Retina (tissue), 1 donor: ENCODE data around the gene SPPL2A.
A peak's percentile ranks its signal among the peaks of the same experiment; 100 is the strongest.

ENCODE experiments used
- DNase-seq: peaks from one replicate; pipeline ENCODE4 v3.0.0-alpha.2; 2016

The SPPL2A gene

GRCh38 chr15:50685976-50686468 is 79.5 kb downstream of the SPPL2A start:
- DNase-seq, result no peak

GRCh38 chr15:50685191-50685975 is 80.1 kb downstream of the SPPL2A start:
- peak; percentile 3 for DNase-seq

DNA sequence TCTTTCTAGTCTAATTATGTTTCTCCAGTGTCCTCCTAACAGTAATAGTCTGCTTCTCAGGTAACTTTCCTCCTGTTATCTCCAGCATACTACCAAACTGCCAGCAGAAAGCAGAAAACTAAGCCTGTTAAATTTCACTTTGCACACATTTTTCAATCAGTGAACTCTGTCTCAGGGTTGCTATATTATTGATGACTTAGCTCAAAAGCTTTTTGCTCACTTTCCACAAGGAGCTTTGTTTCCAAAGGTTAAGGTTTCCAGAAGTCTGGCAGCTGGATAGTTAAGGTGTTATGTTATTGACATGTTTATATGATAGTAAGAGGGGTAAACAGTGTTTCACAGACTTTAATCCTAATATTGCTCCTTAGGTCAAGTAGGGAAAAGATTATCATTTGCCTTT is 84.0 kb downstream of the SPPL2A start:
- no peak for DNase-seq

DNA sequence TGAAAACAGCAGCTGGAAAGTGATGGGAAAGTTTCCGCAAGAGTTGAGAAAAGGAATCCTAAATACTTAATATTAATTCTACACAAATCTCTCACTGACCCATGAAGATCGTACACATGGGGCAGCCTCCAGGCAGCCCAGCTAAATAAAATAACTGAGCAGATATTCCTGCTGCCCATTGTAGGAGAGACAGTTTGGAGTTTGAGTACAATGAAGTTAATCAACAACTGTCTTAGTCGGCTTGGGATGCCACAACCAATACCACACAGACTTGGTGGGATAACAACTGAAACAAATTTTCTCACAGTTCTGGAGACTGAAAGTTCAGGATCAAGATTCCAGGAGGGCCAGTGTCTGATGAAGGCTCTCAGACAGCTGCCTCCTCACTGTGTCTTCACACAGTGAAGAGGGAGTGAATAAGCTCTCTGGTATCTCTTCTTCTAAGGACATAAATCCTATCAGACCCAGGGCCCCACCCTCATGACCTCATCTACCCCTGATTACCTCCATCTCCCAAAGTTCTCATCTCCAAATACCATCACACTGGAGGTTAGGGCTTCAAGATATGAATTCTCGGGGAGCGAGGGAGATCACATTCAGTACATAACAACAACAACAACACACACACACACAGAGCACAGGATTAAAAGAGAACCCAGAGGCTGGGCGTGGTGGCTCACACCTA is 88.6 kb downstream of the SPPL2A start:
- DNase-seq, result peak; percentile 4

DNA sequence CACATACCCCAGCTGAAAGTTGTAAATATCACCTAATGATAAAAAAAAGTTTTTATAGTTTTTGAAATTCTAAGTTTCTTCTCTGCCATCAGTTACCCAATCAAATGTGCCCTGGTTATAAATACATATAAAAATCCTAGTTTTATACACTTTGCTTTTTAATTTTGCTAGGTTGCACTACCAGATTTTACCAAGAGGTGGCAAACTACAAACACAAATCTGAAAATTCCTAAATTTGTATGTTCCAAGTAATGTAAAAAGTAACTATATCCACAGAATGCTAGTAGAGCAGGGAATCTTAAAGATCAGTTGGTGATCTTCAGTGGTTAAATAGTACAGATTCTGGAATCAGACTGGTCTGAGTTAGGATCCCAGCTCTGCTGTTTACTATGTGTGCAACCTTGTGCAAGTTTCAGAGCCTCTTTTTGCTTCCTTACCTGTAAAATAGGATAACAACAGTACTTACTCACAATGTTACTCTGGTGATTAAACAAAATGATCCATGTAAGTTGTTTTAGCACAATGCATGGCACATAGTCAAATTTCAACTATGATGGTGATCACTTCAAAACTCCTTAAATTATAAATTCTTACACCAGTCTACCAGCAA is 89.9 kb downstream of the SPPL2A start:
- peak; percentile 29 for DNase-seq

GRCh38 chr15:50670115-50670514 is 95.4 kb downstream of the SPPL2A start:
- DNase-seq, result no peak

DNA sequence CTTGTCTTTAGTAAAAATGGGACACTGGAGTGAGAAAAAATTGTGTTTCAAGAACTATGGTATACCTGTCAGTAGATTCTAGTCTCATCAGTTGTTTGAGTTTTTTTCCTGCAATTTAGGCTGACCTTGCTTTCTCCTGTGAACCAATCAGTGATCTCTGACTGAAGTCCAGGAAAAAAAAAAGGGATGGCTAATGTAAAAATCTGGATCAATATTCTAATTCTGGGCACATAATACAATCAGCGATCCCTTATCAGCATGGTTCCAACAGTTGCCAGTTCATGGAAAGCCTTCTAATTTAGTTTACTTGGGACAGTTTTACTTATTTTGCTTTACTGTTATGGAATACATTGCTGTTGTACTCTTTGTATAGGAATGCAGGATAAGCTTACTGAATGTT is 95.9 kb downstream of the SPPL2A start:
- DNase-seq, result no peak

DNA sequence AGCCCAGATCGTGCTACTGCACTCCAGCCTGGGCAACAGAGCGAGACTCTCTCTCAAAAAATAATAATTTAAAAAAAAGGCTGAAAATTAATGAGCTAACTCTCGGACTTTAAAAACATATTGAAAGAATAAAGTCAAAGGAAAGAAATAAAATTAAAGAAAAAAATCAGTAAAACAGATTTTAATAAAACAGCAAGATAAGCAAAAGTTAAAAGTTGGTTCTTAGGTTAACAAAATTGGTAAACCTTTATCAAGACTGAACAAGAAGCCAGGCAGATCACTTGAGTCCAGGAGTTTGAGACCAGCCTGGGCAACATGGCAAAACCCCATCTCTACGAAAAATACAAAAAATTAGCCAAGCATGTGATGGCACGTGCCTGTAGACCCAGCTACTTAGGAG is 99.6 kb downstream of the SPPL2A start:
- DNase-seq, result no peak

DNA sequence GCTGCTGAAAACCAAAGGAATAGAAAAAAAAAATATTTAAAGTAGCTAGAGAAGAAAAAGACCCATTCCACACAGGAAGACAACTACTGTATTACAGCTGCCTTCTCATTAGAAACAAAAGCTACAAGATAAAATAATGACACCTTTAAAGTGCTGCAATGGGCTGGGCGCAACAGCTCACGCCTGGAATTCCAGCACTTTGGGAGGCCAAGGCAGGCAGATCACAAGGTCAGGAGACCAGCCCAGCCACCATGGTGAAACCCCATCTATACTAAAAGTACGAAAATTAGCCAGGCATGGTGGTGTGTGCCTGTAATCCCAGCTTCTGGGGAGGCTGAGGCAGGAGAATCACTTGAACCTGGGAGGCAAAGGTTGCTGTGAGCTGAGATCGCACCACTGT is 110.0 kb downstream of the SPPL2A start:
- DNase-seq, result no peak

GRCh38 chr15:50653156-50653743 is 112.3 kb downstream of the SPPL2A start:
- DNase-seq, result no peak

DNA sequence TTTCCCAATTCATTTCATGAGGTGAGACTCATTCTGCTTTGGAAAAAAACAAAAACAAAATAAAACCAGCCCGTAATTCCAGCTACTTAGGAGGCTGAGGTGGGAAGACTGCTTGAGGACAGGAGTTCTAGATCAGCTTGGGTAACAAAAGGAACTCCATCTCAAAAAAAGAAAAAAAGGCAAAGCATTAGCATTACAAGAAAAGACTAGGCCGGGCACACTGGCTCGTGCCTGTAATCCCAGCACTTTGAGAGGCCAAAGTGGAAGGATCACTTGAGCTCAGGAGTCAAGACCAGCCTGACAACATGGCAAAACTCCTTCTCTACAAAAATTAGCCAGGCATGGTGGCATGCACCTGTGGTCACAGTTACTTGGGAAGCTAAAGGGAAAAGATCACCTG is 112.8 kb downstream of the SPPL2A start:
- no peak for DNase-seq
